ENCODE data around the gene RELB.

GRCh38 chr19:45047188-45047797 lies 46.0 kb downstream of the RELB start:
- no peak for TF ChIP-seq CTCF (IDR thresholded peaks at IDR 0.05)
- no peak for TF ChIP-seq POLR2A (IDR thresholded peaks at IDR 0.05)
